ENCODE measurements around the gene OLAH.
"Not testable (repeated sequence)": the region's sequence is repeated elsewhere in the genome, so short reads cannot be mapped to it uniquely, and the experiment has no call there.

The OLAH gene

GRCh38 chr10:15043674-15044073 is at the start of gene OLAH:
OLAH (plus strand) TSS chr10:15043943; CDS start chr10:15047289, 3,346 bp downstream.
- no peak for DNase-seq (ENCODE audit: low read depth in 1 of 2, low spot score in 1 of 2)

GRCh38 chr10:14995964-14996565 is 47.7 kb upstream of the OLAH start:
- DNase-seq (ENCODE audit: low read depth in 1 of 2, low spot score in 1 of 2): no peak

GRCh38 chr10:15013530-15013929 is 30.2 kb upstream of the OLAH start:
- not testable (repeated sequence) for DNase-seq (ENCODE audit: low read depth in 1 of 2, low spot score in 1 of 2)

- no peak for DNase-seq (ENCODE audit: low read depth in 1 of 2, low spot score in 1 of 2)
Measured at GRCh38 chr10:15015451-15015850, 28.3 kb upstream of the OLAH start.

- not testable (repeated sequence) for DNase-seq (ENCODE audit: low read depth in 1 of 2, low spot score in 1 of 2)
Measured at GRCh38 chr10:15020966-15021365, 22.8 kb upstream of the OLAH start.

- DNase-seq (ENCODE audit: low read depth in 1 of 2, low spot score in 1 of 2): not testable (repeated sequence)
Measured at GRCh38 chr10:15023079-15023478, 20.7 kb upstream of the OLAH start.

GRCh38 chr10:15024017-15025004 is 19.4 kb upstream of the OLAH start:
- not testable (repeated sequence) for DNase-seq (ENCODE audit: low read depth in 1 of 2, low spot score in 1 of 2)

- not testable (repeated sequence) for DNase-seq (ENCODE audit: low read depth in 1 of 2, low spot score in 1 of 2)
Measured at GRCh38 chr10:15025040-15025439, 18.7 kb upstream of the OLAH start.

- no peak for DNase-seq (ENCODE audit: low read depth in 1 of 2, low spot score in 1 of 2)
Measured at GRCh38 chr10:15027741-15028140, 16.0 kb upstream of the OLAH start.

GRCh38 chr10:15035385-15036301 is 8.1 kb upstream of the OLAH start:
- DNase-seq (ENCODE audit: low read depth in 1 of 2, low spot score in 1 of 2): no peak

- no peak for DNase-seq (ENCODE audit: low read depth in 1 of 2, low spot score in 1 of 2)
Measured at GRCh38 chr10:15037691-15038090, 6.1 kb upstream of the OLAH start.

- DNase-seq (ENCODE audit: low read depth in 1 of 2, low spot score in 1 of 2): no peak
Measured at GRCh38 chr10:15038416-15038815, 5.3 kb upstream of the OLAH start.

- no peak for DNase-seq (ENCODE audit: low read depth in 1 of 2, low spot score in 1 of 2)
Measured at GRCh38 chr10:15045380-15045779, 1.6 kb downstream of the OLAH start.

GRCh38 chr10:15046626-15047025 is 2.9 kb downstream of the OLAH start:
- no peak for DNase-seq (ENCODE audit: low read depth in 1 of 2, low spot score in 1 of 2)

- DNase-seq (ENCODE audit: low read depth in 1 of 2, low spot score in 1 of 2): no peak
Measured at GRCh38 chr10:15049533-15049932, 5.8 kb downstream of the OLAH start.

- DNase-seq (ENCODE audit: low read depth in 1 of 2, low spot score in 1 of 2): no peak
Measured at GRCh38 chr10:15052121-15052520, 8.4 kb downstream of the OLAH start.

GRCh38 chr10:15053061-15053460 is 9.3 kb downstream of the OLAH start:
- DNase-seq (ENCODE audit: low read depth in 1 of 2, low spot score in 1 of 2): no peak

- no peak for DNase-seq (ENCODE audit: low read depth in 1 of 2, low spot score in 1 of 2)
Measured at GRCh38 chr10:15058689-15059088, 14.9 kb downstream of the OLAH start.

GRCh38 chr10:15059914-15060313 is 16.2 kb downstream of the OLAH start:
- DNase-seq (ENCODE audit: low read depth in 1 of 2, low spot score in 1 of 2): no peak

- DNase-seq (ENCODE audit: low read depth in 1 of 2, low spot score in 1 of 2): no peak
Measured at GRCh38 chr10:15060638-15061037, 16.9 kb downstream of the OLAH start.

- no peak for DNase-seq (ENCODE audit: low read depth in 1 of 2, low spot score in 1 of 2)
Measured at GRCh38 chr10:15067154-15067553, 23.4 kb downstream of the OLAH start.
